Osteocyte (in vitro differentiated cells): ENCODE data around the gene LCN12. TPM values are rescaled to one million over a fixed set of nuclear protein-coding genes. Genes with fewer than 3 reads are reported as not detected.
"Not testable (repeated sequence)": the region's sequence is repeated elsewhere in the genome, so short reads cannot be mapped to it uniquely, and the experiment has no call there.

Experiments
- DNase-seq: peaks from one replicate; pipeline ENCODE4 v3.0.0; 2021; ENCODE audit warnings: mixed read lengths; ENCODE audit not compliant: unreplicated experiment; ENCODE audit errors: extremely low spot score
- H3K27ac Mint-ChIP-seq: one replicate; pipeline ENCODE4 v1.8.0; 2021; ENCODE audit warnings: mild to moderate bottlenecking, mixed read lengths; ENCODE audit not compliant: unreplicated experiment
- H3K27me3 Mint-ChIP-seq: one replicate; pipeline ENCODE4 v1.8.0; 2021; ENCODE audit warnings: mixed read lengths; ENCODE audit not compliant: unreplicated experiment
- H3K36me3 Mint-ChIP-seq: one replicate; pipeline ENCODE4 v1.8.0; 2021; ENCODE audit warnings: mixed read lengths; ENCODE audit not compliant: unreplicated experiment
- H3K4me1 Mint-ChIP-seq: one replicate; pipeline ENCODE4 v1.8.0; 2021; ENCODE audit warnings: mixed read lengths; ENCODE audit not compliant: unreplicated experiment
- H3K4me3 Mint-ChIP-seq: one replicate; pipeline ENCODE4 v1.8.0; 2021; ENCODE audit warnings: mild to moderate bottlenecking, moderate library complexity, mixed read lengths; ENCODE audit not compliant: unreplicated experiment
- H3K9me3 Mint-ChIP-seq: one replicate; pipeline ENCODE4 v1.8.0; 2021; ENCODE audit warnings: mixed read lengths; ENCODE audit not compliant: unreplicated experiment
- CTCF ChIP-seq: fragments of 200-600 bp; sonication (generic); IDR thresholded peaks from 2 replicates; pipeline ENCODE4 v1.5.0; 2021; ENCODE audit warnings: antibody characterized with exemption, mild to moderate bottlenecking, moderate library complexity
- total RNA-seq: library from RNA; stranded (reverse); gene quantifications from 2 replicates; pipeline ENCODE4 v1.2.1, GENCODE V29; 2021

The LCN12 gene
- total RNA-seq, 1 donor from 2014 or later = 1.4 TPM

GRCh38 chr9:137004285-137004684, 52.2 kb downstream of the LCN12 start:
- peak; percentile 57 for TF ChIP-seq CTCF
- not testable (repeated sequence) for H3K27me3 Mint-ChIP-seq, H3K27ac Mint-ChIP-seq, DNase-seq, H3K9me3 Mint-ChIP-seq, H3K36me3 Mint-ChIP-seq, H3K4me3 Mint-ChIP-seq
- peaks cover 15% of the 10 kb centered on the region for H3K4me1 Mint-ChIP-seq

Other genes with a start within 250 kb of the LCN12 start
- 11.4 and 11.5 TPM in 2 replicates for gene DIPK1B, start 239.7 kb upstream of the LCN12 start, total RNA-seq
- not detected in 2 replicates for gene LCN10, start 209.3 kb upstream of the LCN12 start, total RNA-seq
- not detected in 2 replicates for gene LCN6, start 203.7 kb upstream of the LCN12 start, total RNA-seq
- gene LCN8, start 194.0 kb upstream of the LCN12 start, total RNA-seq = not detected in 2 replicates
- gene LCN15, start 187.8 kb upstream of the LCN12 start, total RNA-seq = not detected in 2 replicates
- 29.2 and 36.0 TPM in 2 replicates for gene TMEM141, start 160.9 kb upstream of the LCN12 start, total RNA-seq
- gene CCDC183, start 155.9 kb upstream of the LCN12 start, total RNA-seq = 0.89 and 0.94 TPM in 2 replicates
- 82.2 and 84.7 TPM in 2 replicates for gene RABL6, start 144.3 kb upstream of the LCN12 start, total RNA-seq
- gene AJM1, start 109.8 kb upstream of the LCN12 start, total RNA-seq = 4.4 and 4.5 TPM in 2 replicates
- gene PHPT1, start 102.9 kb upstream of the LCN12 start, total RNA-seq = 131 and 142 TPM in 2 replicates
- 7.4 and 9.4 TPM in 2 replicates for gene MAMDC4, start 99.9 kb upstream of the LCN12 start, total RNA-seq
- gene EDF1, start 86.0 kb upstream of the LCN12 start, total RNA-seq = 338 and 342 TPM in 2 replicates
- gene TRAF2, start 65.8 kb upstream of the LCN12 start, total RNA-seq = 12.2 and 14.4 TPM in 2 replicates
- gene FBXW5, start 7.5 kb upstream of the LCN12 start, total RNA-seq = 84.4 and 93.0 TPM in 2 replicates
- gene C8G, start 7.0 kb upstream of the LCN12 start, total RNA-seq = 1.3 and 1.7 TPM in 2 replicates
- gene PTGDS, start 25.2 kb downstream of the LCN12 start, total RNA-seq = 123 and 129 TPM in 2 replicates
- gene LCNL1, start 30.7 kb downstream of the LCN12 start, total RNA-seq = 3.0 and 3.4 TPM in 2 replicates
- 38.5 and 51.4 TPM in 2 replicates for gene PAXX, start 40.1 kb downstream of the LCN12 start, total RNA-seq
- 0.52 TPM in 1 of 2 replicates, not detected in the other for gene CLIC3, start 44.3 kb downstream of the LCN12 start, total RNA-seq
- 47.6 and 55.1 TPM in 2 replicates for gene ABCA2, start 76.0 kb downstream of the LCN12 start, total RNA-seq
- 0.13 TPM in 1 of 2 replicates, not detected in the other for gene FUT7, start 79.8 kb downstream of the LCN12 start, total RNA-seq
- 84.4 and 91.0 TPM in 2 replicates for gene NPDC1, start 93.9 kb downstream of the LCN12 start, total RNA-seq
- gene ENTPD2, start 101.8 kb downstream of the LCN12 start, total RNA-seq = 0.46 TPM in 1 of 2 replicates, not detected in the other
- 3.1 and 3.4 TPM in 2 replicates for gene SAPCD2, start 118.3 kb downstream of the LCN12 start, total RNA-seq
- gene UAP1L1, start 125.2 kb downstream of the LCN12 start, total RNA-seq = 34.2 and 38.3 TPM in 2 replicates
- gene MAN1B1, start 134.7 kb downstream of the LCN12 start, total RNA-seq = 109 and 120 TPM in 2 replicates
- gene DPP7, start 162.5 kb downstream of the LCN12 start, total RNA-seq = 118 TPM in 2 replicates
- not detected in 2 replicates for gene GRIN1, start 186.9 kb downstream of the LCN12 start, total RNA-seq
- gene LRRC26, start 217.8 kb downstream of the LCN12 start, total RNA-seq = not detected in 2 replicates
- not detected in 2 replicates for gene TMEM210, start 219.8 kb downstream of the LCN12 start, total RNA-seq
- gene ANAPC2, start 236.3 kb downstream of the LCN12 start, total RNA-seq = 59.3 and 61.0 TPM in 2 replicates
- 57.4 and 58.1 TPM in 2 replicates for gene SSNA1, start 236.4 kb downstream of the LCN12 start, total RNA-seq
- gene TPRN, start 248.5 kb downstream of the LCN12 start, total RNA-seq = 19.8 and 21.7 TPM in 2 replicates